HepG2 (cell line): Measurements from ENCODE around the gene SYCE1L. TPM values are rescaled to one million over a fixed set of nuclear protein-coding genes. Genes with fewer than 3 reads are reported as not detected.

Source experiments
- ATAC-seq: fragments of 200-7000 bp; cut with Tn5 transposase; 3 replicates; pipeline ENCODE4 v1.9.1; 2020; ENCODE audit warnings: mild to moderate bottlenecking, moderate library complexity
- BruUV-seq: library from RNA; stranded (reverse); fragments of 400-500 nt; replicated peaks from 2 replicates; lab custom pipeline; 2021; lab: Mats Ljungman, UMichigan
- CTCF ChIA-PET: fragments of 300-600 bp; formaldehyde crosslinking; extraction: SDS; loops from one replicate; lab custom pipeline; 2021; ENCODE audit warnings: low total read pairs, inconsistent platforms, low intra/inter-chr PET ratio; lab: Yijun Ruan, JAX
- POLR2A ChIA-PET: fragments of 350-600 bp; sonication (Branson Sonifier 250); formaldehyde crosslinking; loops from one replicate; lab custom pipeline; 2020; ENCODE audit warnings: antibody characterized with exemption, inconsistent platforms; lab: Yijun Ruan, JAX
- DNase-seq: peaks from one replicate; pipeline ENCODE4 v3.0.0-alpha.2; 2015; ENCODE audit warnings: low spot score
- FAIRE-seq: peaks from 3 replicates; lab custom pipeline; 2011; peaks lifted over from hg19 to GRCh38; lab: Jason Lieb, UNC
- H2AFZ ChIP-seq: one replicate; pipeline ENCODE4 v1.6.1; 2011; ENCODE audit warnings: low read length, inconsistent platforms
- H3K27ac ChIP-seq: fragments of 300-600 bp; 3 replicates; pipeline ENCODE4 v1.8.0; 2011; ENCODE audit warnings: mixed run types, mild to moderate bottlenecking, mixed read lengths, low read length, inconsistent platforms; ENCODE audit not compliant: insufficient read depth; ENCODE audit errors: extremely low read length
- H3K27me3 ChIP-seq, 2 experiments: fragments of 200-600 bp in 1 of 2; 2 replicates in 1 of 2; 3 replicates in 1 of 2; pipeline versions ENCODE4 v1.6.0 to v1.8.0; 2011; ENCODE audit warnings: low read length in 2 of 2, mild to moderate bottlenecking in 2 of 2, moderate library complexity in 2 of 2, inconsistent platforms in 1 of 2; ENCODE audit not compliant: insufficient read depth in 2 of 2, control insufficient read depth in 1 of 2
- H3K36me3 ChIP-seq, 2 experiments: fragments of 200-600 bp in 1 of 2; replicated peaks in 1 of 2; 2 replicates in 1 of 2; 3 replicates in 1 of 2; pipeline versions ENCODE4 v1.5.1 to v1.8.0; 2011; ENCODE audit warnings: low read length in 2 of 2, inconsistent platforms in 1 of 2; ENCODE audit not compliant: insufficient read depth in 2 of 2, control insufficient read depth in 1 of 2
- H3K4me1 ChIP-seq: 2 replicates; pipeline ENCODE4 v1.5.1; 2012; ENCODE audit warnings: low read length, inconsistent platforms; ENCODE audit not compliant: insufficient read depth
- H3K4me2 ChIP-seq: 2 replicates; pipeline ENCODE4 v1.6.0; 2011; ENCODE audit warnings: low read depth, low read length, inconsistent platforms
- H3K4me3 ChIP-seq, 3 experiments: fragments of 200-600 bp in 1 of 3; sonication (generic), shearing (Covaris generic) in 1 of 3; replicated peaks in 1 of 3; 2 replicates each; pipeline ENCODE4 v1.5.1; 2011 to 2016; ENCODE audit warnings: low read length in 3 of 3, inconsistent platforms in 2 of 3, low read depth in 2 of 3, mild to moderate bottlenecking in 2 of 3, control low read depth in 1 of 3, mixed read lengths in 1 of 3; ENCODE audit not compliant: insufficient read depth in 1 of 3
- H3K79me2 ChIP-seq: one replicate; pipeline ENCODE4 v1.6.1; 2011; ENCODE audit warnings: low read length, inconsistent platforms; ENCODE audit not compliant: insufficient read depth
- H3K9ac ChIP-seq: 2 replicates; pipeline ENCODE4 v1.6.0; 2011; ENCODE audit warnings: mild to moderate bottlenecking, low read depth, low read length, inconsistent platforms; ENCODE audit not compliant: insufficient read depth
- H3K9me3 ChIP-seq: 2 replicates; pipeline ENCODE4 v1.5.1; 2012; ENCODE audit warnings: mild to moderate bottlenecking, low read length
- H4K20me1 ChIP-seq: 2 replicates; pipeline ENCODE4 v1.6.0; 2011; ENCODE audit warnings: inconsistent platforms, mild to moderate bottlenecking, low read length, moderate library complexity; ENCODE audit not compliant: insufficient read depth
- ATF1 ChIP-seq: IDR thresholded peaks from 2 replicates; pipeline ENCODE4 v1.6.1; 2016; ENCODE audit warnings: mild to moderate bottlenecking, control low read depth
- FUBP1 ChIP-seq: sonication (generic); formaldehyde crosslinking; IDR thresholded peaks from 2 replicates; pipeline ENCODE4 v1.5.1; 2020; ENCODE audit warnings: missing genetic modification reagents, mild to moderate bottlenecking, borderline replicate concordance
- JDP2 ChIP-seq: sonication (generic); formaldehyde crosslinking; IDR thresholded peaks from 2 replicates; pipeline ENCODE4 v1.8.1; 2022; ENCODE audit warnings: missing genetic modification reagents, borderline replicate concordance
- JUNB ChIP-seq: sonication (generic); formaldehyde crosslinking; IDR thresholded peaks from 2 replicates; pipeline ENCODE4 v1.8.0; 2022; ENCODE audit warnings: missing genetic modification reagents, mild to moderate bottlenecking, borderline replicate concordance
- NFAT5 ChIP-seq: sonication (generic); formaldehyde crosslinking; IDR thresholded peaks from 2 replicates; pipeline ENCODE4 v1.4.0; 2020; ENCODE audit warnings: missing genetic modification reagents
- RCOR2 ChIP-seq: IDR thresholded peaks from 2 replicates; pipeline ENCODE4 v1.6.1; 2016; ENCODE audit warnings: missing biosample characterization, missing genetic modification reagents
- RNF2 ChIP-seq: fragments of 450-650 bp; conservative IDR thresholded peaks from 2 replicates; pipeline ENCODE4 v1.6.1; 2016; ENCODE audit warnings: low read depth
- SMARCE1 ChIP-seq: fragments of 450-650 bp; IDR thresholded peaks from 2 replicates; pipeline ENCODE4 v1.6.1; 2017; ENCODE audit warnings: borderline replicate concordance
- SRSF4 ChIP-seq: fragments of 200-400 bp; formaldehyde crosslinking; IDR thresholded peaks from one replicate; pipeline ENCODE4 v1.6.1; 2018; ENCODE audit warnings: mild to moderate bottlenecking, low read depth, low read length, moderate library complexity; ENCODE audit not compliant: poor library complexity, severe bottlenecking
- TFDP1 ChIP-seq: IDR thresholded peaks from 2 replicates; pipeline ENCODE4 v1.6.1; 2016; ENCODE audit warnings: missing compliant biosample characterization, missing genetic modification reagents, borderline replicate concordance
- ZBTB44 ChIP-seq: sonication (generic); formaldehyde crosslinking; IDR thresholded peaks from 2 replicates; pipeline ENCODE4 v1.4.0; 2020; ENCODE audit warnings: missing genetic modification reagents
- ZFYVE20 ChIP-seq: sonication (generic); formaldehyde crosslinking; IDR thresholded peaks from 2 replicates; pipeline ENCODE4 v1.8.0; 2023; ENCODE audit warnings: low read depth, mild to moderate bottlenecking, moderate library complexity, missing genetic modification reagents, borderline replicate concordance
- ZNF567 ChIP-seq: sonication (generic); formaldehyde crosslinking; IDR thresholded peaks from 2 replicates; pipeline ENCODE4 v1.8.1; 2023; ENCODE audit warnings: mild to moderate bottlenecking, missing genetic modification reagents, borderline replicate concordance
- ZNF7 ChIP-seq: IDR thresholded peaks from 2 replicates; pipeline ENCODE4 v1.6.1; 2016; ENCODE audit warnings: missing biosample characterization, missing genetic modification reagents
- WGBS: methylation state at CpG from one replicate; pipeline ENCODE4 v1.1.6; 2017; ENCODE audit warnings: low lambda C conversion rate; 5-methylcytosine and 5-hydroxymethylcytosine counted together
- in situ Hi-C: cut with HindIII; loops from 2 replicates; pipeline ENCODE4 v1.10.0; 2017; ENCODE audit warnings: low pct_unique_long_range_greater_than_20kb; ENCODE audit not compliant: extremely low pct_ligation_motif_present
- intact Hi-C: fragments of 100-400 bp; cut with micrococcal nuclease; formaldehyde crosslinking; loops from one replicate; pipeline ENCODE4 v1.10.0; 2022; ENCODE audit not compliant: unreplicated experiment
- polyA plus RNA-seq, 8 experiments: library from polyadenylated mRNA; depleted of rRNA in 3 of 8; stranded (reverse) in 7 of 8; unstranded in 1 of 8; fragments of >200 nt; fragmentation: Illumina TruSeq in 4 of 8; extraction: Trizol in 4 of 8; gene quantifications; 2 replicates each; pipeline versions ENCODE4 v1.2.1 to v1.2.3, GENCODE V29; 2011 to 2016; ENCODE audit warnings: low read depth in 4 of 8, missing spikeins in 1 of 8, mixed read lengths in 1 of 8; ENCODE audit not compliant: insufficient read depth in 1 of 8
- total RNA-seq, 5 experiments: library from RNA; depleted of rRNA; stranded (reverse); fragments of >200 nt; fragmentation: Illumina TruSeq; extraction: Trizol; gene quantifications; 2 replicates each; pipeline ENCODE4 v1.2.3, GENCODE V29; 2016; ENCODE audit warnings: low read depth in 1 of 5

The SYCE1L gene
- total and polyA plus RNA-seq, 2 of the 13 experiments (the other 11 are each of a cell fraction or from before 2014, with no cell fraction given): 0.22 TPM; not detected in 1

- in situ Hi-C loops (loop anchor here (25.0 kb wide), 2 partner anchors 495 to 870 kb away; partner anchors contain the start of gene CNTNAP4), intact Hi-C loops (no loop called here)
- no peaks in the 10 kb centered on the region for H3K4me1 ChIP-seq
- H3K36me3 ChIP-seq: no peaks in the 10 kb centered on the region
- FAIRE-seq: no peak
- H3K9ac ChIP-seq: no peak overlapping the region
- H3K27ac ChIP-seq: no peak overlapping the region
- H3K4me3 ChIP-seq: no peak overlapping the region
- no peaks in the 10 kb centered on the region for H3K79me2 ChIP-seq
- ChIA-PET CTCF (no interaction called here), POLR2A (no interaction called here)
- no peak for DNase-seq
- H3K9me3 ChIP-seq: no peaks in the 10 kb centered on the region
- H4K20me1 ChIP-seq: no peaks in the 10 kb centered on the region
- 30% methylated on average over 3 of the region's 3 CpGs for WGBS
- no peak overlapping the region for H2AFZ ChIP-seq
- no peak for ATAC-seq
- no peak overlapping the region for H3K4me2 ChIP-seq
- BruUV-seq: no TSS peak
- H3K27me3 ChIP-seq: peaks cover 0 to 5% of the 10 kb centered on the region in 2 experiments; a peak in 2 of 5 replicates
- no peak for TF ChIP-seq JDP2 (CRISPR knock-in tag)
- no peak for TF ChIP-seq FUBP1
- no peak for TF ChIP-seq ATF1 (CRISPR knock-in tag)
- TF ChIP-seq RNF2: no peak
- no peak for TF ChIP-seq ZBTB44 (CRISPR knock-in tag)
- no peak for TF ChIP-seq ZNF567 (CRISPR knock-in tag)
- no peak for TF ChIP-seq ZFYVE20 (CRISPR knock-in tag)
- TF ChIP-seq SRSF4: no peak
- TF ChIP-seq RCOR2 (CRISPR knock-in tag): no peak
- TF ChIP-seq TFDP1 (CRISPR knock-in tag): no peak
- no peak for TF ChIP-seq JUNB (CRISPR knock-in tag)
- TF ChIP-seq SMARCE1: no peak
- TF ChIP-seq ZNF7: no peak
- no peak for TF ChIP-seq NFAT5
These were observed 41.7 kb upstream of the SYCE1L start for GRCh38 chr16:77157346-77158058.
